Measurements from ENCODE around the gene ALPK1.
"Not testable (repeated sequence)": the region's sequence is repeated elsewhere in the genome, so short reads cannot be mapped to it uniquely, and the experiment has no call there.

ALPK1 gene

DNA sequence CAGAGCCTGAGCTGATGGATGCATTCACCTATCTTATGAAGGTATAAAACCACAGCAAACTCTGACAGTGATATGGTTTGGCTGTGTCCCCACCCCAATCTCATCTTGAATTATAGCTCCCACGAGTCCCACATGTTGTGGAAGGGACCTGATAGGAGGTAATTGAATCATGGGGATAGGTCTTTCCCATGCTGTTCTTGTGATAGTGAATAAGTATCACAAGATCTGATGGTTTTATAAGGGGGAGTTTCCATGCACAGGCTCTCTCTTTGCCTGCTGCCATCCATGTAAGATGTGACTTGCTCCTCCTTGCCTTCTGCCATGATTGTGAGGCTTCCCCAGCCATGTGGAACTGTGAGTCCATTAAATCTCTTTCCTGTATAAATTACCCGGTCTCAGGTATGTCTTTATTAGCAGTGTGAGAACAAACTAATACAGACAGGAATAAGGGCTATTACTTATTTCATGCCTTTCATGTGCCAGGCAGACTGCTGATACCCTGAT is 15.2 kb upstream of the ALPK1 start:
- H3K27me3 ChIP-seq (ENCODE audit: insufficient read depth, low read length); H3K23ac ChIP-seq (ENCODE audit: low read length); H3K18ac ChIP-seq (ENCODE audit: low read length); H2BK5ac ChIP-seq (ENCODE audit: low read depth, low read length, poor library complexity); H2AFZ ChIP-seq (ENCODE audit: insufficient read depth, low read length, poor library complexity); H3K4me1 ChIP-seq (ENCODE audit: control insufficient read depth in 1 of 2, insufficient read depth in 2 of 2, low read length in 2 of 2); H3K4me2 ChIP-seq (ENCODE audit: low read length); H3K36me3 ChIP-seq (ENCODE audit: control insufficient read depth in 1 of 2, insufficient read depth in 2 of 2, low read length in 2 of 2); H4K91ac ChIP-seq (ENCODE audit: low read depth, low read length); H3K9me3 ChIP-seq (ENCODE audit: insufficient read depth, low read depth, low read length); H3K79me1 ChIP-seq (ENCODE audit: low read length); H2BK120ac ChIP-seq (ENCODE audit: insufficient read depth, low read length, poor library complexity); H3K27ac ChIP-seq (ENCODE audit: low read depth, low read length); H4K12ac ChIP-seq (ENCODE audit: low read depth, low read length); H3K9ac ChIP-seq (ENCODE audit: low read length); H2AK5ac ChIP-seq (ENCODE audit: low read length); H3K4ac ChIP-seq (ENCODE audit: low read depth, low read length); H2BK12ac ChIP-seq (ENCODE audit: low read length); DNase-seq; H4K8ac ChIP-seq (ENCODE audit: low read depth, low read length); H3K14ac ChIP-seq (ENCODE audit: low read length); H3K4me3 ChIP-seq (ENCODE audit: low read depth, low read length); H3K79me2 ChIP-seq (ENCODE audit: control insufficient read depth, insufficient read depth, low read length, poor library complexity): not testable (repeated sequence)
- WGBS (ENCODE audit: extremely low coverage, insufficient coverage, insufficient read length) = no CpG with 5 or more reads among the region's 2 CpGs

DNA sequence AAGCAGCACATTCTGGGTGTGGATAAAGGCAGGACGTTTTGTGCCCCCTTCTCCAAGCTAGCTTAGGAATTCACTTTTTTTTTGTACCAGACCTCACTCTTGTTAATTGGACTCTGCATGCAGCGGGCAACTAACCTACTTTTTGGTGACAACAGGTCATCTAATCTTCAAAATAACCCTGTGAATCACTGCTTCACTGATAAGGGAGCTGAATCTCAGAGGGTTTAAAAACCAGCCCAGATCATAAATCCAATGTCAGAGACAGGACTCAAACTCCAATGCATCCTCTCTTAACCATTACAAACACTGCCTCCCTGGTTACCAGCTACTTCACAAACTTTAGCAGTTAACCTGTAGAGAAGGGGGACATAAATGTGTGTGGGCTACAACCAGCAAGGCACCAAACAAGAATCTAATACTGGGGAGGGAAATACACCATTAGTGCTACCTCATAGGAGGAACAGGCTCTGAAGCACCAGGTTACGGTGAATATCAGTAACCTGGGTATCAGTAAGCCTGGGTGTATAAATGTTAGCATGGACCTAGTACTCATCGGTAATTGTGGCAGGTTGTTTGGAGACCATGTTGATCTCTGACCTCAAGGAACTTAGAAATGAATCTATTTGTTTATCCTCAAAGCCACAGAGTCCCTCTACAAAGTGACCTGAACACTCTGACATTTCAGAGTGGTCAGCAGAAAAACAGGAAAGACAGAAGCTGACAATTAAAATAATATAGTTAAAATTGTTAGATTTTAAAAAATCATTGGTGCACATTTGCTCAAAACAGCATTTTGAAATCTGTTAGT is 14.1 kb upstream of the ALPK1 start:
- H4K12ac ChIP-seq (ENCODE audit: low read depth, low read length) = no peak overlapping the region
- H3K79me1 ChIP-seq (ENCODE audit: low read length) = peaks cover 8% of the 10 kb centered on the region
- no peaks in the 10 kb centered on the region for H3K27me3 ChIP-seq (ENCODE audit: insufficient read depth, low read length)
- no peak overlapping the region for H2AK5ac ChIP-seq (ENCODE audit: low read length)
- H3K4me1 ChIP-seq (ENCODE audit: control insufficient read depth in 1 of 2, insufficient read depth in 2 of 2, low read length in 2 of 2) = peaks cover 3 to 4% of the 10 kb centered on the region in 2 experiments
- H3K4me2 ChIP-seq (ENCODE audit: low read length) = no peak overlapping the region
- no CpG with 5 or more reads among the region's 4 CpGs for WGBS (ENCODE audit: extremely low coverage, insufficient coverage, insufficient read length)
- peaks cover 2% of the 10 kb centered on the region for H3K79me2 ChIP-seq (ENCODE audit: control insufficient read depth, insufficient read depth, low read length, poor library complexity)
- no peak overlapping the region for H2BK120ac ChIP-seq (ENCODE audit: insufficient read depth, low read length, poor library complexity)
- H3K9ac ChIP-seq (ENCODE audit: low read length) = no peak overlapping the region
- H3K9me3 ChIP-seq (ENCODE audit: insufficient read depth, low read depth, low read length) = no peaks in the 10 kb centered on the region
- no peak overlapping the region for H4K91ac ChIP-seq (ENCODE audit: low read depth, low read length)
- no peak overlapping the region for H3K14ac ChIP-seq (ENCODE audit: low read length)
- DNase-seq = no peak
- no peak overlapping the region for H2AFZ ChIP-seq (ENCODE audit: insufficient read depth, low read length, poor library complexity)
- H2BK5ac ChIP-seq (ENCODE audit: low read depth, low read length, poor library complexity) = no peak overlapping the region
- H2BK12ac ChIP-seq (ENCODE audit: low read length) = no peak overlapping the region
- H3K18ac ChIP-seq (ENCODE audit: low read length) = no peak overlapping the region
- no peak overlapping the region for H3K4me3 ChIP-seq (ENCODE audit: low read depth, low read length)
- H3K4ac ChIP-seq (ENCODE audit: low read depth, low read length) = no peak overlapping the region
- peaks cover 0 to 3% of the 10 kb centered on the region in 2 experiments for H3K36me3 ChIP-seq (ENCODE audit: control insufficient read depth in 1 of 2, insufficient read depth in 2 of 2, low read length in 2 of 2)
- no peak overlapping the region for H3K27ac ChIP-seq (ENCODE audit: low read depth, low read length)
- no peak overlapping the region for H3K23ac ChIP-seq (ENCODE audit: low read length)
- H4K8ac ChIP-seq (ENCODE audit: low read depth, low read length) = no peak overlapping the region

DNA sequence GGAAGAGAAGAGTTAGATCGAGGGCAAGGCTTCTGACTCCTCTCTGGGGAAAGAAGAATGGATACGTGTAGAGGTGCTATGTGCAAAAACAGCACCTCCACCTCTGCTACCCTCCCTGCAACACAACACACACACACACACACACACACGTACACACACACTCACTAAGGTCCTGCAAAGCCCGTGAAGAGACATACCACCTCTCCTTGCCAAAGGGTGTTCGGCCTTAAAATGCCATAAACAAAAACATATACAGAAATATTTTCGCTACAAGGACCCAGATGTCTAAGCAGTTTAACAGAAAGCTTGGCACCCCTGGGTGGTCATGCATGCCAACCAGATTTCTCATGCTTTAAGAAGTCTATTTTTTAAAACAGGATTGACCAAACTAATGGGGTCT is 13.0 kb upstream of the ALPK1 start:
- no CpG with 5 or more reads among the region's 6 CpGs for WGBS (ENCODE audit: extremely low coverage, insufficient coverage, insufficient read length)
- Histone ChIP-seq H2BK120ac (ENCODE audit: insufficient read depth, low read length, poor library complexity) (no peak overlapping the region), H3K9ac (ENCODE audit: low read length) (no peak overlapping the region), H3K27ac (ENCODE audit: low read depth, low read length) (no peak overlapping the region), H2AFZ (ENCODE audit: insufficient read depth, low read length, poor library complexity) (no peak overlapping the region), H3K4ac (ENCODE audit: low read depth, low read length) (no peak overlapping the region), H2BK5ac (ENCODE audit: low read depth, low read length, poor library complexity) (no peak overlapping the region), H3K36me3 (ENCODE audit: control insufficient read depth in 1 of 2, insufficient read depth in 2 of 2, low read length in 2 of 2) (peaks cover 0 to 3% of the 10 kb centered on the region in 2 experiments), H4K8ac (ENCODE audit: low read depth, low read length) (no peak overlapping the region), H3K4me1 (ENCODE audit: control insufficient read depth in 1 of 2, insufficient read depth in 2 of 2, low read length in 2 of 2) (peaks cover 3 to 4% of the 10 kb centered on the region in 2 experiments), H3K4me2 (ENCODE audit: low read length) (no peak overlapping the region), H3K79me2 (ENCODE audit: control insufficient read depth, insufficient read depth, low read length, poor library complexity) (peaks cover 2% of the 10 kb centered on the region), H3K79me1 (ENCODE audit: low read length) (peaks cover 8% of the 10 kb centered on the region), H2BK12ac (ENCODE audit: low read length) (no peak overlapping the region), H3K9me3 (ENCODE audit: insufficient read depth, low read depth, low read length) (no peaks in the 10 kb centered on the region), H3K27me3 (ENCODE audit: insufficient read depth, low read length) (no peaks in the 10 kb centered on the region), H3K18ac (ENCODE audit: low read length) (no peak overlapping the region), H2AK5ac (ENCODE audit: low read length) (no peak overlapping the region), H3K4me3 (ENCODE audit: low read depth, low read length) (no peak overlapping the region), H4K91ac (ENCODE audit: low read depth, low read length) (no peak overlapping the region), H3K14ac (ENCODE audit: low read length) (no peak overlapping the region), H4K12ac (ENCODE audit: low read depth, low read length) (no peak overlapping the region), H3K23ac (ENCODE audit: low read length) (no peak overlapping the region)
- DNase-seq = no peak

DNA sequence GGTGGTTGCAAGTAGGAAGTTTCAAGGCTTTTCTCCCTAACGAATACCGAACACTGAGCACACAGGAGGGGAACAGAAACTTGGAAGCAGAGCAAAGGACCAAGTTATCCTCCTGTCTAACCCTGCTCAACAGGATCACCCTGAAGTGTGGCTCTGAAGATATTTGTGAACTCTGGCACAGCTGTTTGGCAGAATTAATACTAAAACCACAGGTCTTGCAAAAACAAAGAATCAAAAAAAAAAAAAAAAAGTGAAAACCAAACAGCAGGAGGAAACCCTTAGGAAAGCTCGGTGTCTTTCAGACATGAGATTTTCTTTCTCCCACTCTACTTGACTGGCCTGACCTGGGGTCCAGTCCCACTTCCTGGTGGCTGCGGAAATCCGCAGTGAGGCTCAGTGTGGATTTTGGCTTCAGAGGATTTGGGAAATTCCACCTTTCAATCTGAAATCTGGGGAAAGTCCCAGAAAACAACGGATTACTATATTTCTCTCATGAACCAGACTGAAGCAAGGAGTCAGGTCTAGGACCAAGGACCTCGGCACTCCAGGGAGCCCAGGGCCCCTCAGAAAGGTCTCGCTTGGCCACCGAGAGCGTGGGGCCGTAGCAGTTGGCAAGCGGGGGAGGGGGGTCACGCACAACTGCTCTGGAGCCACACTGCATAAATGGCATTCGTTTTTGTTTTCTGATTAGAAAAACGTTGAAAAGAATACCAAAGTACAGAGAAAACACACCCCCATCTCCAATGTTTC is 12.3 kb upstream of the ALPK1 start:
- Histone ChIP-seq H3K4me1 (ENCODE audit: control insufficient read depth in 1 of 2, insufficient read depth in 2 of 2, low read length in 2 of 2) (peaks cover 3% of the 10 kb centered on the region in 2 experiments), H3K27me3 (ENCODE audit: insufficient read depth, low read length) (no peaks in the 10 kb centered on the region), H3K14ac (ENCODE audit: low read length) (peak overlapping the region; percentile 69), H4K12ac (ENCODE audit: low read depth, low read length) (no peak overlapping the region), H3K4me2 (ENCODE audit: low read length) (peak overlapping the region; percentile 78), H4K8ac (ENCODE audit: low read depth, low read length) (peak overlapping the region; percentile 86), H3K79me2 (ENCODE audit: control insufficient read depth, insufficient read depth, low read length, poor library complexity) (peaks cover 2% of the 10 kb centered on the region), H3K9me3 (ENCODE audit: insufficient read depth, low read depth, low read length) (no peaks in the 10 kb centered on the region), H2BK5ac (ENCODE audit: low read depth, low read length, poor library complexity) (no peak overlapping the region), H2BK120ac (ENCODE audit: insufficient read depth, low read length, poor library complexity) (no peak overlapping the region), H3K27ac (ENCODE audit: low read depth, low read length) (no peak overlapping the region), H3K4me3 (ENCODE audit: low read depth, low read length) (peak overlapping the region; percentile 38), H4K91ac (ENCODE audit: low read depth, low read length) (peak overlapping the region; percentile 63), H2AFZ (ENCODE audit: insufficient read depth, low read length, poor library complexity) (peak overlapping the region; percentile 67), H3K36me3 (ENCODE audit: control insufficient read depth in 1 of 2, insufficient read depth in 2 of 2, low read length in 2 of 2) (peaks cover 0 to 3% of the 10 kb centered on the region in 2 experiments), H2AK5ac (ENCODE audit: low read length) (no peak overlapping the region), H3K23ac (ENCODE audit: low read length) (no peak overlapping the region), H3K4ac (ENCODE audit: low read depth, low read length) (no peak overlapping the region), H2BK12ac (ENCODE audit: low read length) (no peak overlapping the region), H3K9ac (ENCODE audit: low read length) (no peak overlapping the region), H3K79me1 (ENCODE audit: low read length) (peaks cover 8% of the 10 kb centered on the region), H3K18ac (ENCODE audit: low read length) (no peak overlapping the region)
- WGBS (ENCODE audit: extremely low coverage, insufficient coverage, insufficient read length) = no CpG with 5 or more reads among the region's 15 CpGs
- DNase-seq = peak; percentile 8 to 49

Measured in trophoblast cell (in vitro differentiated cells and primary cell).